HepG2 (cell line): Measurements from ENCODE around the gene PTCRA. TPM values are rescaled to one million over a fixed set of nuclear protein-coding genes. Genes with fewer than 3 reads are reported as not detected.

Experiments
- ARID4A ChIP-seq: sonication (generic); formaldehyde crosslinking; IDR thresholded peaks from 2 replicates; pipeline ENCODE4 v1.5.0; 2020; ENCODE audit warnings: mild to moderate bottlenecking, missing genetic modification reagents, borderline replicate concordance
- CEBPG ChIP-seq: IDR thresholded peaks from 2 replicates; pipeline ENCODE4 v1.6.1; 2016
- CHCHD3 ChIP-seq: sonication (generic); formaldehyde crosslinking; IDR thresholded peaks from 2 replicates; pipeline ENCODE4 v1.8.0; 2022; ENCODE audit warnings: mild to moderate bottlenecking, missing genetic modification reagents, moderate library complexity
- FOSL2 ChIP-seq: sonication (generic); formaldehyde crosslinking; IDR thresholded peaks from 2 replicates; pipeline ENCODE4 v1.4.0; 2020; ENCODE audit warnings: missing genetic modification reagents
- FOXJ3 ChIP-seq: sonication (generic); formaldehyde crosslinking; IDR thresholded peaks from 2 replicates; pipeline ENCODE4 v1.4.0; 2020; ENCODE audit warnings: missing genetic modification reagents, mild to moderate bottlenecking, borderline replicate concordance
- FOXP1 ChIP-seq, 2 experiments: fragments of 450-650 bp in 1 of 2; IDR thresholded peaks; 2 replicates each; pipeline ENCODE4 v1.6.1; 2017 to 2018; ENCODE audit warnings: antibody characterized with exemption in 1 of 2
- GABPB1 ChIP-seq: IDR thresholded peaks from 2 replicates; pipeline ENCODE4 v1.6.1; 2016; ENCODE audit warnings: mild to moderate bottlenecking, missing genetic modification reagents, moderate library complexity, missing compliant biosample characterization
- HDAC1 ChIP-seq: sonication (generic); formaldehyde crosslinking; IDR thresholded peaks from 2 replicates; pipeline ENCODE4 v1.5.1; 2020; ENCODE audit warnings: mild to moderate bottlenecking, missing genetic modification reagents
- HIC2 ChIP-seq: sonication (generic); formaldehyde crosslinking; IDR thresholded peaks from 2 replicates; pipeline ENCODE4 v1.9.0; 2022; ENCODE audit warnings: low read depth, missing genetic modification reagents
- MED1 ChIP-seq: sonication (generic); formaldehyde crosslinking; IDR thresholded peaks from 2 replicates; pipeline ENCODE4 v1.4.0; 2020; ENCODE audit warnings: missing genetic modification reagents
- NFKBIZ ChIP-seq: IDR thresholded peaks from 2 replicates; pipeline ENCODE4 v1.6.1; 2018; ENCODE audit warnings: missing genetic modification reagents, missing compliant biosample characterization
- NONO ChIP-seq, 2 experiments: fragments of 450-650 bp in 1 of 2; sonication (generic) in 1 of 2; formaldehyde crosslinking in 1 of 2; IDR thresholded peaks in 1 of 2; conservative IDR thresholded peaks in 1 of 2; 2 replicates each; pipeline versions ENCODE4 v1.6.1 to v1.8.0; 2017 to 2022; ENCODE audit warnings: mild to moderate bottlenecking in 1 of 2, missing genetic modification reagents in 1 of 2, moderate library complexity in 1 of 2
- NR2F6 ChIP-seq, 2 experiments: IDR thresholded peaks; 2 replicates each; pipeline ENCODE4 v1.6.1; 2016; ENCODE audit warnings: antibody characterized with exemption in 1 of 2, mild to moderate bottlenecking in 1 of 2
- SMAD3 ChIP-seq: sonication (generic); formaldehyde crosslinking; IDR thresholded peaks from 2 replicates; pipeline ENCODE4 v1.4.0; 2020; ENCODE audit warnings: missing genetic modification reagents
- TEAD3 ChIP-seq: optimal IDR thresholded peaks from 2 replicates; pipeline ENCODE3; 2016; ENCODE audit warnings: borderline replicate concordance
- THAP11 ChIP-seq: IDR thresholded peaks from 2 replicates; pipeline ENCODE4 v1.6.1; 2016; ENCODE audit warnings: missing biosample characterization, missing genetic modification reagents
- THRA ChIP-seq: sonication (generic); formaldehyde crosslinking; IDR thresholded peaks from 2 replicates; pipeline ENCODE4 v1.4.0; 2020; ENCODE audit warnings: missing genetic modification reagents, borderline replicate concordance
- TRIM24 ChIP-seq: sonication (generic); formaldehyde crosslinking; IDR thresholded peaks from 2 replicates; pipeline ENCODE4 v1.8.0; 2022; ENCODE audit warnings: mild to moderate bottlenecking, missing genetic modification reagents
- ZMYM3 ChIP-seq: sonication (generic); formaldehyde crosslinking; IDR thresholded peaks from 2 replicates; pipeline ENCODE4 v1.5.1; 2020; ENCODE audit warnings: mild to moderate bottlenecking, missing genetic modification reagents
- ZNF292 ChIP-seq: sonication (generic); formaldehyde crosslinking; IDR thresholded peaks from 2 replicates; pipeline ENCODE4 v1.8.1; 2022; ENCODE audit warnings: mild to moderate bottlenecking, low read depth, missing genetic modification reagents, borderline replicate concordance
- ZNF335 ChIP-seq: sonication (generic); formaldehyde crosslinking; IDR thresholded peaks from 2 replicates; pipeline ENCODE4 v1.4.0; 2020; ENCODE audit warnings: missing genetic modification reagents
- ZNF616 ChIP-seq: sonication (generic); formaldehyde crosslinking; IDR thresholded peaks from 2 replicates; pipeline ENCODE4 v1.5.0; 2020; ENCODE audit warnings: low read depth, mild to moderate bottlenecking, missing genetic modification reagents
- ZSCAN31 ChIP-seq: sonication (generic); formaldehyde crosslinking; IDR thresholded peaks from 2 replicates; pipeline ENCODE4 v1.5.0; 2020; ENCODE audit warnings: low read depth, mild to moderate bottlenecking, missing genetic modification reagents
- polyA plus RNA-seq, 8 experiments: library from polyadenylated mRNA; depleted of rRNA in 3 of 8; stranded (reverse) in 7 of 8; unstranded in 1 of 8; fragments of >200 nt; fragmentation: Illumina TruSeq in 4 of 8; extraction: Trizol in 4 of 8; gene quantifications; 2 replicates each; pipeline versions ENCODE4 v1.2.1 to v1.2.3, GENCODE V29; 2011 to 2016; ENCODE audit warnings: low read depth in 4 of 8, missing spikeins in 1 of 8, mixed read lengths in 1 of 8; ENCODE audit not compliant: insufficient read depth in 1 of 8
- total RNA-seq, 5 experiments: library from RNA; depleted of rRNA; stranded (reverse); fragments of >200 nt; fragmentation: Illumina TruSeq; extraction: Trizol; gene quantifications; 2 replicates each; pipeline ENCODE4 v1.2.3, GENCODE V29; 2016; ENCODE audit warnings: low read depth in 1 of 5

PTCRA gene
- total and polyA plus RNA-seq, 2 of the 13 experiments (the other 11 are each of a cell fraction or from before 2014, with no cell fraction given): not detected

GRCh38 chr6:42901538-42901957 is 14.3 kb upstream of the PTCRA start (continued):
- peak; percentile 92 for TF ChIP-seq TEAD3 (CRISPR knock-in tag)
- peak; percentile 49; the same call in 1 of the 2 replicates for TF ChIP-seq FOSL2
- TF ChIP-seq NR2F6 (IDR thresholded peaks at IDR 0.05): 0 out of 2 replicates have a peak, but pooled peaks have one; percentile 18
- TF ChIP-seq NR2F6 (CRISPR knock-in tag; IDR thresholded peaks at IDR 0.05): peak; percentile 69; the same call in 1 of the 2 replicates
- TF ChIP-seq HDAC1 (CRISPR knock-in tag): peak; percentile 43; the same call in 1 of the 2 replicates
- TF ChIP-seq ZMYM3 (CRISPR knock-in tag): peak; percentile 31; the same call in 1 of the 2 replicates
- no peak for TF ChIP-seq TRIM24 (CRISPR knock-in tag)
- 0 out of 2 replicates have a peak, but pooled peaks have one; percentile 31 for TF ChIP-seq CHCHD3 (CRISPR knock-in tag)
- peak; percentile 62; the same call in 1 of the 2 replicates for TF ChIP-seq FOXJ3 (CRISPR knock-in tag)
- TF ChIP-seq HIC2 (CRISPR knock-in tag): 0 out of 2 replicates have a peak, but pooled peaks have one; percentile 27
- TF ChIP-seq ZNF335: 0 out of 2 replicates have a peak, but pooled peaks have one; percentile 49
- TF ChIP-seq THAP11 (CRISPR knock-in tag): peak; percentile 83
- peak; percentile 62; the same call in 1 of the 2 replicates for TF ChIP-seq SMAD3 (CRISPR knock-in tag)
- peak; percentile 53; the same call in 1 of the 2 replicates for TF ChIP-seq ARID4A (CRISPR knock-in tag)
- peak; percentile 47; the same call in 1 of the 2 replicates for TF ChIP-seq CEBPG (CRISPR knock-in tag)
- TF ChIP-seq NFKBIZ: 0 out of 2 replicates have a peak, but pooled peaks have one; percentile 62
- TF ChIP-seq ZNF292: 0 out of 2 replicates have a peak, but pooled peaks have one; percentile 32
- TF ChIP-seq NONO (IDR thresholded peaks at IDR 0.05): no peak
- TF ChIP-seq NONO (CRISPR knock-in tag; conservative IDR thresholded peaks at IDR 0.05): peak; percentile 74
- no peak for TF ChIP-seq ZNF616 (CRISPR knock-in tag)
- peak; percentile 54; the same call in 1 of the 2 replicates for TF ChIP-seq THRA
- TF ChIP-seq ZSCAN31 (CRISPR knock-in tag): 0 out of 2 replicates have a peak, but pooled peaks have one; percentile 48
- TF ChIP-seq MED1: peak; percentile 69
- no peak for TF ChIP-seq GABPB1 (CRISPR knock-in tag)
- no peak for TF ChIP-seq FOXP1 (IDR thresholded peaks at IDR 0.05)
- TF ChIP-seq FOXP1 (CRISPR knock-in tag; IDR thresholded peaks at IDR 0.05): peak; percentile 61; the same call in 1 of the 2 replicates
